Measurements from ENCODE around the gene ME3.
A peak's percentile ranks its signal among the peaks of the same experiment; 100 is the strongest.

The ME3 gene

GRCh38 chr11:86490582-86490981 lies 181.8 kb downstream of the ME3 start:
- Mint-ChIP-seq H3K4me1 (ENCODE audit: low read depth) (peaks cover 19% of the 10 kb centered on the region), H3K9me3 (no peaks in the 10 kb centered on the region), H3K36me3 (ENCODE audit: low read depth) (no peaks in the 10 kb centered on the region), H3K27me3 (peaks cover 1% of the 10 kb centered on the region), H3K4me3 (no peak overlapping the region), H3K27ac (no peak overlapping the region)

- Mint-ChIP-seq H3K4me3 (no peak overlapping the region), H3K27me3 (no peaks in the 10 kb centered on the region), H3K36me3 (ENCODE audit: low read depth) (no peaks in the 10 kb centered on the region), H3K4me1 (ENCODE audit: low read depth) (peaks cover 19% of the 10 kb centered on the region), H3K27ac (no peak overlapping the region), H3K9me3 (no peaks in the 10 kb centered on the region)
Observed at GRCh38 chr11:86489442-86489841, 183.0 kb downstream of the ME3 start.

DNA sequence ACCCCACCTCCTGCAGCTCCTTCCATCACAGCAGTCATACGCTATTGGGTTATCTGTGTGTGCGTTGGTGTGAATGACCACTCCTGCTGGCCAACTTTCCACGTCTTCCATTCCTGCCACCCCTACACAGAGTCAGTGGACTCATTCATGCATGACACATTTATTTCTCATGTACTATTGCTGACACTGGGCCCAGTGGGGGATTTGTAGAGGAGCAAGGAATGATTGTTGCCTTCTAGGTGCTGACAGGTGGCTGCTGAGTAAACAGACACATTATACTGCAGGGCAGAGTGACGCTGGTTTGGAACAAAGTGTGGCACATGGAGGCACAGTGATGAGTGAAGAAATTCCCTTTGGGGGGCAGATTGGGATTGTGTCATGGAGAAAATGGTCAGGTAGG lies 183.9 kb downstream of the ME3 start:
- Mint-ChIP-seq H3K9me3 (no peaks in the 10 kb centered on the region), H3K4me1 (ENCODE audit: low read depth) (peaks cover 19% of the 10 kb centered on the region), H3K36me3 (ENCODE audit: low read depth) (no peaks in the 10 kb centered on the region), H3K4me3 (no peak overlapping the region), H3K27ac (no peak overlapping the region), H3K27me3 (no peaks in the 10 kb centered on the region)

GRCh38 chr11:86487671-86488070 lies 184.7 kb downstream of the ME3 start:
- Mint-ChIP-seq H3K27me3 (no peaks in the 10 kb centered on the region), H3K27ac (no peak overlapping the region), H3K4me1 (ENCODE audit: low read depth) (peaks cover 17% of the 10 kb centered on the region), H3K9me3 (no peaks in the 10 kb centered on the region), H3K36me3 (ENCODE audit: low read depth) (no peaks in the 10 kb centered on the region), H3K4me3 (no peak overlapping the region)

GRCh38 chr11:86486261-86487030 lies 186.0 kb downstream of the ME3 start:
- Mint-ChIP-seq H3K27me3 (no peaks in the 10 kb centered on the region), H3K36me3 (ENCODE audit: low read depth) (no peaks in the 10 kb centered on the region), H3K9me3 (no peaks in the 10 kb centered on the region), H3K4me1 (ENCODE audit: low read depth) (peaks cover 11% of the 10 kb centered on the region), H3K4me3 (no peak overlapping the region), H3K27ac (peak overlapping the region; percentile 26)

GRCh38 chr11:86484795-86485166 lies 187.6 kb downstream of the ME3 start:
- Mint-ChIP-seq H3K4me1 (ENCODE audit: low read depth) (peaks cover 11% of the 10 kb centered on the region), H3K36me3 (ENCODE audit: low read depth) (no peaks in the 10 kb centered on the region), H3K27me3 (no peaks in the 10 kb centered on the region), H3K27ac (no peak overlapping the region), H3K4me3 (no peak overlapping the region), H3K9me3 (no peaks in the 10 kb centered on the region)

- peaks cover 11% of the 10 kb centered on the region for H3K4me1 Mint-ChIP-seq (ENCODE audit: low read depth)
- no peaks in the 10 kb centered on the region for H3K27me3 Mint-ChIP-seq
- no peak overlapping the region for H3K4me3 Mint-ChIP-seq
- no peak overlapping the region for H3K27ac Mint-ChIP-seq
- H3K9me3 Mint-ChIP-seq, result no peaks in the 10 kb centered on the region
- no peaks in the 10 kb centered on the region for H3K36me3 Mint-ChIP-seq (ENCODE audit: low read depth)
Observed at GRCh38 chr11:86483940-86484794, 188.2 kb downstream of the ME3 start.

DNA sequence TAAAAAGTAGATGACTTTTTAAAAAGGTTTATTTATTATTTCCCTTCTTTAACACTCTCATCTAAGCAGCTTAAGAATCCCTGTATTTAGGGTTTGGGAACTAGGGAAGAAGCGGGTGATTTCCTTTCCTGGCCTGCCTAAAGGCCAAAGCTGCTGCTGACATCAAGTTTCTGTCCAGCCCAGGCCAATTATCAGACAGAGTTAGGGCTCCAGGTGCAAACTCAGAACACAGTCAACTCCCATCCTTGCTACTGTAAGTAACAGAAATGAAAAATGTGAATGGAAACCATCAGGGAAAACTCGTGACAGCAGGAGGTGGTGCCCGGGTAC lies 188.8 kb downstream of the ME3 start:
- peaks cover 11% of the 10 kb centered on the region for H3K4me1 Mint-ChIP-seq (ENCODE audit: low read depth)
- no peak overlapping the region for H3K4me3 Mint-ChIP-seq
- H3K27ac Mint-ChIP-seq, result no peak overlapping the region
- no peaks in the 10 kb centered on the region for H3K9me3 Mint-ChIP-seq
- H3K27me3 Mint-ChIP-seq, result no peaks in the 10 kb centered on the region
- no peaks in the 10 kb centered on the region for H3K36me3 Mint-ChIP-seq (ENCODE audit: low read depth)

- H3K9me3 Mint-ChIP-seq, result no peaks in the 10 kb centered on the region
- H3K36me3 Mint-ChIP-seq (ENCODE audit: low read depth), result no peaks in the 10 kb centered on the region
- H3K27me3 Mint-ChIP-seq, result no peaks in the 10 kb centered on the region
- H3K4me1 Mint-ChIP-seq (ENCODE audit: low read depth), result peaks cover 19% of the 10 kb centered on the region
- no peak overlapping the region for H3K27ac Mint-ChIP-seq
- H3K4me3 Mint-ChIP-seq, result no peak overlapping the region
Observed at GRCh38 chr11:86482692-86483091, 189.7 kb downstream of the ME3 start.

GRCh38 chr11:86481399-86481798 lies 191.0 kb downstream of the ME3 start:
- peaks cover 12% of the 10 kb centered on the region for H3K4me1 Mint-ChIP-seq (ENCODE audit: low read depth)
- no peaks in the 10 kb centered on the region for H3K36me3 Mint-ChIP-seq (ENCODE audit: low read depth)
- no peaks in the 10 kb centered on the region for H3K27me3 Mint-ChIP-seq
- H3K27ac Mint-ChIP-seq, result no peak overlapping the region
- H3K4me3 Mint-ChIP-seq, result no peak overlapping the region
- H3K9me3 Mint-ChIP-seq, result no peaks in the 10 kb centered on the region

- Mint-ChIP-seq H3K36me3 (ENCODE audit: low read depth) (no peaks in the 10 kb centered on the region), H3K27me3 (no peaks in the 10 kb centered on the region), H3K9me3 (no peaks in the 10 kb centered on the region), H3K27ac (no peak overlapping the region), H3K4me1 (ENCODE audit: low read depth) (peaks cover 8% of the 10 kb centered on the region), H3K4me3 (no peak overlapping the region)
Observed at GRCh38 chr11:86478348-86478747, 194.1 kb downstream of the ME3 start.

DNA sequence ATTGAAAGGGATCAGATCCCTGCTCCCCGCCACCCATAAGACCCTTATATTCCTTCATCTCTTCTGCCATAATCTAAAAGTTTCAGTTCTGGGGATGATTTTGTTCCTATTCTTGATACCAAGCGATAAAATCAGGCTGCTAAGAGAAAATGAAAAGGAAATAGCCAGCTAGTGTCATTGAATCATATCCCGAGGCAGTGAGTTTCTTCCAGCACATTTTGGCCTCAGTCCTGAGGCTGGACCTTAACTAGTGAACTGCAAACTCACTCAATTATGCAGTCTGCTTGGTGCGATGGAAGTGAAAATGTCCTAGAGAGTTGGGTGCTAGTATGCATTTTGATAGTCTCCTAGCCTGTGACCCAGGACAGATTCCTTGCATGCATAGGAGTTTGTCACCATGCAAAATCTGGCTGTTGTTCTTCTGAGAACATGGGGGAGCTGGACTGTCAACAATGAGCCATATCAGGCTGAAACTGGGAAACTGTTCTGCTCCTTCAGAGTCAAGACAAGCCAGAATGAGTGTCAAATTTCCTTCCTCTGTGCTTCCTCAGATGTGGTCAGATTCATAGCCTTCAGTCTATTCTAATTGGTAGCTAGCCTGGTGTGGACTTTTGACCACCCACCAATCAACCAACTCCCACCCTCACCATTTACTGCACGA lies 194.8 kb downstream of the ME3 start:
- Mint-ChIP-seq H3K9me3 (no peaks in the 10 kb centered on the region), H3K4me1 (ENCODE audit: low read depth) (peaks cover 8% of the 10 kb centered on the region), H3K27me3 (no peaks in the 10 kb centered on the region), H3K36me3 (ENCODE audit: low read depth) (no peaks in the 10 kb centered on the region), H3K4me3 (no peak overlapping the region), H3K27ac (no peak overlapping the region)

DNA sequence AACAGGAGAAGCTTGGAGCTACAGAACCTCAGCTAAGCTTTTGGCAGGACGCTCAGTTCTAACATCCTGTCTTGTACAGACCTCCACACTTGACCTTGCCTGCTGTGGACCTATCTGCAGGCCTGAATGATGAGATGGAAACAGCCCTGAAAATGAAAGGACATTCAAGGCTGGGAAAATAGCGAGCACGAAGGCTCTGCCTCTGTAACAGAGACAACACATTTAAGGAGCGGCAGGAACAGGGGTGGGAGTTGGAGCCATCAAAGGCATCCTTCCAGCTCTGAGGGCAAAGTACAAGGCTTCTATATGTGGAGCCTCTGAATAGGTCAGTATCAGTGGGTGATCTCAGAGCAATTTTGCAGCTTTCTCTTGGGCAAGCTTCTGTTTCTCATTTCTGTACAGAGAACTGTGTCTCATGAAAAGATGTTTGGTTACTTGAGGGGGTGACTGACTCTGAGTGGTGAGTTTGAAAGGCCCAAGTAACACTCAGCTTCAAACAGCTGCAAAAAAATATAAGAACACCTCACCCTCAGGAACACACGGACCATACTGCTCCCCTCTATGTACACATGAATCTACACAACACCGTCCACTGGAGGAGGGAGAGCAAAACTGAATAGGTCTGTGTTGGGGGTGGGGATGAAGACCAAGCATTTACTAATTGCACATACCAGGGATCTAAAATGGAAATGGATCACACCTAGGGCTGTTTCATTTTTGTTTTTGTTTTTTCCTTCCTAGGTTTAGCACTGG lies 196.1 kb downstream of the ME3 start:
- H3K4me1 Mint-ChIP-seq (ENCODE audit: low read depth), result peaks cover 8% of the 10 kb centered on the region

DNA sequence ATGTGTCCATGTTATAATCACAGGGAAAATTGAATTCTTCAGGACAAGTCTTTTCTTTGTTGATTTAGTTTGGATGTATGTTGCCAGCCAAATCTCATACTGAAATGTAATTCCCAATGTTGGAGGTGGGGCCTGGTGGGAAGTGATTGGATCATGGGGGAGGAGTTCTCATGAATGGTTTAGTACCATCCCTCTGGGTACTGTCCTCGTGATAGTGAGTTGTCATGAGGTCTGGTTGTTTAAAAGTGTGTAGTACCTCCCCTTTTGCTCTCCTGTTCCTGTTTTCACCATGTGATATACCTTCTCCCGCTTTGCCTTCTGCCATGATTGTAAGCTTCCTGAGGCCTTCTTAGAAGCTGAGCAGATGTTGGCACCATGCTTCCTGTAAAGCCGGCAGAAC lies 197.4 kb downstream of the ME3 start:
- no peaks in the 10 kb centered on the region for H3K9me3 Mint-ChIP-seq
- H3K27me3 Mint-ChIP-seq, result no peaks in the 10 kb centered on the region
- no peaks in the 10 kb centered on the region for H3K36me3 Mint-ChIP-seq (ENCODE audit: low read depth)
- H3K4me3 Mint-ChIP-seq, result no peak overlapping the region
- H3K27ac Mint-ChIP-seq, result no peak overlapping the region
- H3K4me1 Mint-ChIP-seq (ENCODE audit: low read depth), result peaks cover 16% of the 10 kb centered on the region

More for the DNA sequence above, 196.1 kb downstream of the ME3 start:
- Mint-ChIP-seq H3K9me3 (no peaks in the 10 kb centered on the region), H3K4me3 (no peak overlapping the region), H3K27ac (no peak overlapping the region), H3K36me3 (ENCODE audit: low read depth) (no peaks in the 10 kb centered on the region), H3K27me3 (no peaks in the 10 kb centered on the region)
